ENCODE results near the gene RAI1.

RAI1 gene

DNA sequence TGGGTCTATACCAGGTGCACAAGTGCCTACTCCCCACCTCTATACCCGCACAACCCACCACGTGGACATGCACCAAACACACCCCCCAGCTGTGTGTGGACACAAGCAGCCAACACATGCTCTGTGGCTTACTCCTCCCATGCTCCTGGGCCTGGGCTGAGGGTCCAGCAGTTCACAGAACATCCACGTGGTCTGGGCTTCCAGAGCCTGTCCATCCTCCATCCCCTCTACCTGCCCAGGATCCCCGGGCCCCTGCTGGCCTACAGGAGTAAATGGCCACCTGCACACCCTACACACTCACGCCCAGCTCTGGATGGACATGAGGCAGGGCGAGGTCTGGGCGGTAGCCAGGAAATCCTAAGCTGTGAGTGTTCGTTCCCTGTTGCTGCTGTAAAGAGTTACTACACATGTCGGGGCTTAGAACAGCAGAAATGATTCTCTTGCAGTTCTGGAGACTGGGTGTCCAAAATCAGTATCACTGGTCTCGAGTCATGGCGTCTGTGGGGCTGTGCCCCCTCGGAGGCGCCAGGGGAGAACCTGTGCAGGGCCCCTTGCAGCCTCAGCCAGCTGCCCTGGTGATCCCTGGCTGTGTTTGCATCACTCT, 15.0 kb upstream of the RAI1 start:
- no peak overlapping the region for H3K4me3 ChIP-seq (ENCODE audit: low read depth, low read length)
- TF ChIP-seq, protein P1, sequence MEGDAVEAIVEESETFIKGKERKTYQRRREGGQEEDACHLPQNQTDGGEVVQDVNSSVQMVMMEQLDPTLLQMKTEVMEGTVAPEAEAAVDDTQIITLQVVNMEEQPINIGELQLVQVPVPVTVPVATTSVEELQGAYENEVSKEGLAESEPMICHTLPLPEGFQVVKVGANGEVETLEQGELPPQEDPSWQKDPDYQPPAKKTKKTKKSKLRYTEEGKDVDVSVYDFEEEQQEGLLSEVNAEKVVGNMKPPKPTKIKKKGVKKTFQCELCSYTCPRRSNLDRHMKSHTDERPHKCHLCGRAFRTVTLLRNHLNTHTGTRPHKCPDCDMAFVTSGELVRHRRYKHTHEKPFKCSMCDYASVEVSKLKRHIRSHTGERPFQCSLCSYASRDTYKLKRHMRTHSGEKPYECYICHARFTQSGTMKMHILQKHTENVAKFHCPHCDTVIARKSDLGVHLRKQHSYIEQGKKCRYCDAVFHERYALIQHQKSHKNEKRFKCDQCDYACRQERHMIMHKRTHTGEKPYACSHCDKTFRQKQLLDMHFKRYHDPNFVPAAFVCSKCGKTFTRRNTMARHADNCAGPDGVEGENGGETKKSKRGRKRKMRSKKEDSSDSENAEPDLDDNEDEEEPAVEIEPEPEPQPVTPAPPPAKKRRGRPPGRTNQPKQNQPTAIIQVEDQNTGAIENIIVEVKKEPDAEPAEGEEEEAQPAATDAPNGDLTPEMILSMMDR (IDR thresholded peaks at IDR 0.05; ENCODE audit: insufficient read depth, low read depth, low read length, missing control alignments): no peak
- no peak for DNase-seq (ENCODE audit: low read depth)

DNA sequence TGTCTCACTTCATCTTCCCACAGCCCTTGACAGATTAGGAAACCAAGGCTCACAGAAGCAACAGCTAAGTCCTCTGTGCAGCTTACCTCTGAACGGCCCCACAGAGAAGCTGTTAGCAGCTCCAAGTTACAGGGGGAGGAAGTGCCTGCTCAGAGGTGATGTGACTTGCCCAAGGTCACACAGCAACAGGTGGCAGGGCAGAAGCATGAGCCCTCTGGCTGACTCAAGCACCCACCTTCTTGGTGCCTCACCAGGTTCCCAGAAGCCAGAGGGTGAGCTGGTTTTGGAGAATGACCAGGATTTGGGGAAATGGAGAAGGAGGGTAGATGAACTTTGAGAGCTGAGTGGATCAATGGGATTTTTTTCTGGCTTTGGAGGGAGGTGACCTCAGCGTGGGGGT, 14.0 kb upstream of the RAI1 start:
- TF ChIP-seq, protein P1 (IDR thresholded peaks at IDR 0.05; ENCODE audit: insufficient read depth, low read depth, low read length, missing control alignments): no peak
- H3K4me3 ChIP-seq (ENCODE audit: low read depth, low read length): no peak overlapping the region
- DNase-seq (ENCODE audit: low read depth): no peak

DNA sequence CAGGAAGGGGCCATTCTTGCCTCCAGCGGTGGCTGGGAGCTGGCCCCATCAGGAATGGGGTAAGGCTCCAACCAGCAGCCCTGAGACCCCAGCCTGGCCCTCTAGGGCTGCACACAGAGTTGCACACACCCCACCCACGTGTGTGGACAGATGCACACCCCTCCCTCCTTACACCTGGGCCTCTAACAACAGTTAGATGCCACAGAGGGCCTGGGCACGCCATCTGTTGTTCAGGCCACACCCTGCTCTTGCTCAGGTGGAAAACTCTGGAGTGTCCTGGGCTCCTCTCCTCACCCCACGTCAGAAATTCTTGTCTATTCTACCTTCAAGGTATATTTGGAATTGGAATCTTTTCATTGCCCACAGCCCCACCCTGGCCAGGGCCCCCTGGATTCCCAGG, 13.3 kb upstream of the RAI1 start:
- TF ChIP-seq, protein P1 (IDR thresholded peaks at IDR 0.05; ENCODE audit: insufficient read depth, low read depth, low read length, missing control alignments): no peak
- no peak overlapping the region for H3K4me3 ChIP-seq (ENCODE audit: low read depth, low read length)
- DNase-seq (ENCODE audit: low read depth): no peak

DNA sequence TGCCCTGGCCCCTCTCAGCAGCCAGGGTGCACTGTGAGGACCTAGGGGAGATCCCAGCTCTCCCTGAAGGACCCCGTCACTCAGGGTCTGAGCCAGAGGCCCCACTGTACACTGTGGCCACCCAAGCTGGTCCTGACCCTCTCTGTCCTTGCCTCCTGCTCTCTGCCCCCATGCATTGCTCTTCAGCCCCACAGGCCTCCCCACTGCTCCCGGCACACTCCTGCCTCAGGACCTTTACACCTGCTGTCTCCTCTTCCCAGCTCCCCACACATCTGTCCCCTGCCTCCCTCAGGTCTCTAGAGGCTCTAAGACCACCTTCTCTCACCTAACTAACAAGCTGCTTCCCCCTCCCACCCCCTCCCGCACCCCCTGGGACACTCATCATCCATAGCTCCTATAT, 12.9 kb upstream of the RAI1 start:
- no peak overlapping the region for H3K4me3 ChIP-seq (ENCODE audit: low read depth, low read length)
- no peak for DNase-seq (ENCODE audit: low read depth)
- TF ChIP-seq, protein P1 (IDR thresholded peaks at IDR 0.05; ENCODE audit: insufficient read depth, low read depth, low read length, missing control alignments): no peak

DNA sequence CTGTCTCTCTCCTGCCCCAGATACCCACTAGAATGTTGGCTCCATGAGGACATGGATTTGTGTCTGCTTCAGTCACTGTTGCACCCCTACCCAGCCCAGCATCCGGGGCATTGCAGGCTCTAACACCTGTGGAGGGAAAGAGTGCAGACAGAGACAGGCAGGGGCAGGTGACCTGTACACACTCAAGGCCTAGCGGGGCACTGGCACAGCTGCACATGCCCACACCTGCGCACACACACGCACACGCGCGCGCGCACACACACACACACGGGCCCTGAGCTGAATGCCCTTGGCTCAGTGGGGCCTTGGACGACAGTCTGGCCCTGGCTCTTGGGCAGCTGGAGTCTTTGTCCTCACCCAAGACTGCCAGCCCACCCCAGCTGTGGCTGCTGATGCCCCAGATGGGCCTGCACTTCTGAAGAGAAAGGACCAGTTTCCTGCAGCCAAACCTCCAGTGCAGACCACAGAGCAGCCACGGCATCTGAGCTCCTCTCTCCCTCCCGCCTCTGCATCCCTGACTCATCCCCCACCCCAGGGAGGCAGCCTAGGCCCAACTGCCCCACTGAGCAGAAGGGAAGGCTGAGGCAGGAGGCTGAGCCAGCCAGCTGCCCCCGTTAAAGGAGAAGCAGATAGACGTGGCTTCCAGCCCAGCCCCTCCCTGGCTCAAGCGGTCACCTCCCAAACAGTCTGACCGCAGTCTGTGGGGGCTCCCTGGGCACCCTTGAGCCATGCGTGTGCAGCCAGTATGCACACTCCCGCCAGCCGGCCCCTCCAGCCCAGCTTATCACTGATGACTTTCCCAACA, 12.3 kb upstream of the RAI1 start:
- no peak for DNase-seq (ENCODE audit: low read depth)
- no peak overlapping the region for H3K4me3 ChIP-seq (ENCODE audit: low read depth, low read length)
- TF ChIP-seq, protein P1 (IDR thresholded peaks at IDR 0.05; ENCODE audit: insufficient read depth, low read depth, low read length, missing control alignments): no peak

DNA sequence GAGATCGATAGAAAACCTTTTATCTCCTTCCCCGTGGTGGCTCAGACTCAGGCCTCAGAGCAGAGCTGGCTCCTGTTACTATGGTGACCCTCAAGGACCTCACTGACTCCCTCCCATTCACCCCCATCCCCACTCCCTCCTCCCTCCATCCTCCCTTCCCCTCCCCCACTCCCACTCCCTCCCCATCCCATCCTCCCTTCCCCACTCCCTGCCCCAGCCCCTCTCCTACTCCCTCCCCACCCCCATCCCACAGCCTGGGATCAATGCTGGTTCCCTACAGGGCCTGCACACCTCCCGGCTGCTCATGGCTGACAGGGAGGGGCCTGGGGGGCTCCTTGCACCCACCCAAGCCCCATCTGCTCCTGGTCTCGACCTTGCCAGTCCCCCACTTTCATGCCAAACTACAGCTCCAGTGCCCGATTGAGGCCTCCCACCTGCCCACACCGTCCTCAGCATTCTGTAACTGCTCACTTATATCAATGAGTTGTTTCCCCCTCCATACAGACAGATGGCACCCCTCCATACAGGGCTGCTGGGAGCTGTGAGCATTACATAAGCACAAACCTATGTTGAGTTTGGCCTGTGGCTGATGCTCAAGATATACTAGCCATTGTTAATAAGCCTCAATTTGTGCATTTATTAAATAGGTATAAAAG, 11.6 kb upstream of the RAI1 start:
- TF ChIP-seq, protein P1 (IDR thresholded peaks at IDR 0.05; ENCODE audit: insufficient read depth, low read depth, low read length, missing control alignments): no peak
- DNase-seq (ENCODE audit: low read depth): no peak
- no peak overlapping the region for H3K4me3 ChIP-seq (ENCODE audit: low read depth, low read length)

Data from GM12865 (cell line).